Endometrial microvascular endothelial cells (primary cell): ENCODE results near the gene FBXO22. TPM values are rescaled to one million over a fixed set of nuclear protein-coding genes. Genes with fewer than 3 reads are reported as not detected.
"Not testable (repeated sequence)": the region's sequence is repeated elsewhere in the genome, so short reads cannot be mapped to it uniquely, and the experiment has no call there.

ENCODE experiments used
- in situ Hi-C: cut with HindIII; loops from 2 replicates; pipeline ENCODE4 v1.10.0; 2017; ENCODE audit warnings: low sequenced_read_pairs, low pct_unique_long_range_greater_than_20kb; ENCODE audit errors: inconsistent ontology term
- total RNA-seq: library from RNA; depleted of rRNA; stranded (reverse); fragments of >200 nt; gene quantifications from one replicate; pipeline ENCODE4 v1.2.3, GENCODE V29; 2015; ENCODE audit errors: inconsistent ontology term

FBXO22 gene
- total RNA-seq = 64.9 TPM

DNA sequence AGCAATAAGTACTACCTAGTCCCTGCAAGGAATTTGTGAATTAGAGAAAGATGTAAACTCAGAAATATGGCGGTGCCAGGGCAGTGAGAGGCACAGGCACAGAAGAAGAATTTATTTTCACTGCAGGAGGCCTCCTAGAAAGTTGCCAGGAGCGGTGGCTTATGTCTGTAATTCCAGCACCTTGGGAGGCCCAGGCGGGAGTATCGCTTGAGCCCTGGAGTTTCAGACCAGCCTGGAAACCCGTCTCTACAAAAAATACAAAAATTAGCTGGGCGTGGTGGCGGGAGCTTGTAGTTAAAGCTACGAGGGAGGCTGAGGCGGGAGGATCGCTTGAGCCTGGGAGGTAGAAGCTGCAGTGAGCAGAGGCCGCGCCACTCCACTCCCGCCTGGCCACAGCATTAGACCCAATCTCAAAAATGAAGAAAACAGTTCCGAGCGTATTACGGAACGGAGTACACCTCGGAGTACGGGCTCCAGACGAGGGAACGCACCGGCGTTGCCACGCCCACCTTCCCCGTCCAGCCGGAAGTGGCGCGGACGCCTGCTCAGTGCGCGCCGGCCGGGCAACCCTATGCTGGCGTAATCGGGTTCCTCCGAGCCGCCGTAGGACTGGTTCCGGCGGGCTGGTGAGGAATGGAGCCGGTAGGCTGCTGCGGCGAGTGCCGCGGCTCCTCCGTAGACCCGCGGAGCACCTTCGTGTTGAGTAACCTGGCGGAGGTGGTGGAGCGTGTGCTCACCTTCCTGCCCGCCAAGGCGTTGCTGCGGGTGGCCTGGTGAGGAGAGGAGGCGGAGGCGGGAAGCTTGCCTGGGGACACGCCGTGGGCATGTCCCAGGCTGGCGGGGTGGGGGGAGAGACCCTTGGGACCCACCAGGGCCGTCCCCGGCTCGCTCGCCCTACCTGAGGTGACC, at the start of gene FBXO22:
FBXO22 (plus strand) TSS at position 548 of the 909 bp plus-strand sequence; CDS start at position 634, 86 bp downstream.
- in situ Hi-C loops = no loop called here

- in situ Hi-C loops = no loop called here
Measured at GRCh38 chr15:75857886-75858285, 45.8 kb upstream of the FBXO22 start.

DNA sequence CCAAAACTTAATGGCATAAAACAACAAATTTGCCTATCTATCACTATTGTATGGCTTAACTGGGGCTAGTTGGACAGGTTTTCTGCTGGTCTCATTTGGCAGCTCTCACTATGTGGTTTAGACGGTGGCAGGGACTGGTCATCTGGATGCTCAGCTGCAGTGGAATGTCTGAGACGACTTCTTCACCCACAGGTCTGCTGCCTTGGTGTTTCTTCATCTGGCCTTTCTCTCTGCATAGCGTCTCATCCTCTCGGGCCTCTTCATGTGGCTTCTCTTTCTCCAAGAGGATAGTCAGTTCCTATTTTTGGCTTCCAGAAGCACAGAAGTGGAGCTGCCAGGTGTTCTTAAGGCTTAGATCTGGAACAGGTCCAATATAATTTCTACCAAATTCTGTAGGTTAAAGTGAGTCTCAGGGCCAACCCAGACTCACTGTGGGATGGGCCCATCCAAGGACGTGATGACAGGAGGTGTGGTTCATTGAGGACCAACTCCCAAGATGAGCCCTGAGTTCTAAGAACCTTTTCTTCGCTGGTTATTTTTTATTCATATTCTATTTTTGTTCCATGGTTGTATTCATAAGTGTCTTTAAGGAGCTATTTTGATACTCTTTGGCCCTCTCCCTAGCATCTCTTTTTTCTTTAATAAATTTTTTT, 41.8 kb upstream of the FBXO22 start:
- in situ Hi-C loops = no loop called here

- in situ Hi-C loops = no loop called here
Measured at GRCh38 chr15:75862796-75863195, 40.9 kb upstream of the FBXO22 start.

DNA sequence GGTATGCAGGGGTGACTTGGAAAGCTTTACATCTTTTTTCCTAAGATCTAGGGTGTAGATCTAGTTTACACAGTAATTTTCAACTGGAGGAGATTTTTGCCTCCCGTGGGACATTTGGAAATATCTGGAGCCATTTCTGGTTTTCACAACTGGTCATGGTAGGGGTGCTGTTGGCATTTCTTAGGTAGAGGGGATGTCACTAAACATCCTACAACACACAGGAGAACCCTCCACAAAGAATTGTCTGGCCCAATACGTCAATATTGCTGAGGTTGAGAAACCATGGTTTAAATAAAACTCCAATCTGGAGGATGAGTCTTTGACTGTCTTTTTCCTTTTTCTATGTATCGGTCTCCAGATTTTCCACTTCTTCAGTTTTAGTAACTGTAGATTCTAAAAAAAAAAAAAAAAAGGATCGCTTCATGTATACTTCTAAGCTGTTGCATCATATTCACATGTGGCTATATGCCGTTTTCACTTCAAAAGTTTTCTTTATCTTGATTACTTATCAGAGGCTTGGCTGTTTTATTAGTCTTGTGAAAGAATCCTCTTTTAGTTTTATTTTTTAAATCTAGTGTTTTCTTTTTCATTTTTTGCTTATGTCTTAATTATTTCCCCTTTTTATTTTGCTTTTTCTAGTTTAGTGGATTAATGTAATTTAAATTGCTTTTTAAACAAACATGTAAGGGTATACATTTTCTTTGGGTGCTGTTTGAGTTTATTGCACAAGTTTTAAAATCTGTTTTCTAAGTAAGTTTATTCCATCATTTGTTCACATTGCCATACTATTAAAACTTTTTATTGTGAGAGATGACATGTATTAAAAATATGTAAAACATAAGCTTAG, 39.2 kb upstream of the FBXO22 start:
- in situ Hi-C loops = no loop called here

GRCh38 chr15:75866045-75866444, 37.6 kb upstream of the FBXO22 start:
- in situ Hi-C loops = not testable (repeated sequence)

DNA sequence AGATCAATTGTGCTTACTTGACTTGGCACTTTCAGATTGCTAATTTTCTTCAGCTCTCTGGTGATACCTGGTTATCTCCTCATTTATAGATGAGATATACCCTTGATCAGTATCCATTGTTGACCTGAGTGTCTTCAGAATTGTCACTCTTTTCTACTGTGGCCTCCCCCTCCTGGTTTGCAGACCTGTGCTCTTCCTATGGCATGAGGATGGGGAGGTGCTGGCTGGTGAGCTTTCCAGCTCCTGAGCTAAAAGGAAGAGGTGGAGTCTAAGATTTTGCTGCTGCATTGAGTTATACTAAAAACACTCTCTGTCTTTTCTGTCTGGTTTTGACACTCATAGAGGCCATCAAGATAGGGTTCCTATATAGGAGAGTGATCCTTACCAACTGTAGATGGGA, 36.8 kb upstream of the FBXO22 start:
- in situ Hi-C loops = no loop called here

DNA sequence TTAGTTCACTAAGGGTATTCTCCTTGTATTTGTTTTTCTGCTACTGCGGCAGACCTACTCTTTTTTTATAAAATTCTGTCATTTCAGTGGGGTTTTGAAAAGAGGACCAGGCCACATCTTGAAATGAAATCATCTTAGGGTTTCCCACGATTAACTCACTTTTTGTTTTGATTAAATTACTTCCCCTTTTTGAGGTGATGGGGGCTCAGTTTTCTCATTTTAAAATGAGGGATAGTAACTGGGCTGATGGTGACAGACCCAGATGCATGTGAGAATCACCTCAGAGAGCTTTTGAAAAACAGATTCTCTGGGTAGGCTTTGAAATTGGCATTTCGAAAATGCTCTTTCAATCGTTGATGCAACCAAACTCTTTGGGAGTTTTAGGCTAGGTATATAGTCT, 36.2 kb upstream of the FBXO22 start:
- in situ Hi-C loops = no loop called here

DNA sequence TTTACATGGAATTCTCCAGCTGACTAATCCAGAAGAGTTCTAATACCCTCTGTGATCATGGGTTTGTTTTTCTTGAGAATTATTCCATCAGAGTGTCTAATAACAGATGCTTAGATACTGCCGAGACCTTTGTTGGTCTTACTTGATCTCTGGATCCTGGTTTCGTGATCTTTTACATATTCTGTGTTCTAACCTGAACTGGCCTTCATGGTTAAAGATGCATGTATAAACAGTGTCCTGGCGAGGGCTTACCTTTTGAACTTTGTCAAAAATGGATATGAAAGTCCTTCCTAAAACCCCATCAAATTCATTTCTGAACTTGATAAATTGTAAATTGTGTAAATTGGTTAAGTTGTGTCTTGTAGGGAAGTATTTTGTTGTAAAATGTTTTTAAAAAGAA, 35.7 kb upstream of the FBXO22 start:
- in situ Hi-C loops = no loop called here

GRCh38 chr15:75869446-75869845, 34.2 kb upstream of the FBXO22 start:
- in situ Hi-C loops = no loop called here

- in situ Hi-C loops = not testable (repeated sequence)
Measured at GRCh38 chr15:75871589-75871988, 32.1 kb upstream of the FBXO22 start.

DNA sequence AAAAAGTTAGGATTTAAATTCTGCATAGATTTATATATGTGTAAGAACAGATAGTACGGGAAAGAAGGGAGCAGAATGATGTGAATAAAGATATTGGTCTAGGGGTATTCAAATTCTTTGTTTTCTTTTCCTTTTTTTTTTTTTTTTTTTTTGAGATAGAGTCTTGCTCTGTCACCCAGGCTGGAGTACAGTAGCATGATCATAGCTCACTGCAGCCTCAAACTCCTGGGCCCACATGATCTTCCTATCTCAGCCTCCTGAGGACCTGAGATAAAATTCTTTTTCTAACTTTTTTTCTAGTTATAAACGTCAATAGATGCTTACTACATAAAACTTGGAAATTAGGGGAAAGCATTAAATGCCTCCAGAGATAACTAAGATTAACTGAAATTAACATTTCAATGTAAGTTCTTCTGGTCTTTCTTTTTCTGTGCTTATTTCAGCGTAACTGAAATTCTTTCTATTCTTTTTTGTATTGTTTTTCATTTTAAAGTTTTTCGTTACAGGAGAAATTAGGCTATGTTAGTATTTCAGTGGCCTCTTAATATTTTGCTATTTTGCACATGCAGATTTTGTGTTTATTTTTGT, 31.2 kb upstream of the FBXO22 start:
- in situ Hi-C loops = no loop called here

DNA sequence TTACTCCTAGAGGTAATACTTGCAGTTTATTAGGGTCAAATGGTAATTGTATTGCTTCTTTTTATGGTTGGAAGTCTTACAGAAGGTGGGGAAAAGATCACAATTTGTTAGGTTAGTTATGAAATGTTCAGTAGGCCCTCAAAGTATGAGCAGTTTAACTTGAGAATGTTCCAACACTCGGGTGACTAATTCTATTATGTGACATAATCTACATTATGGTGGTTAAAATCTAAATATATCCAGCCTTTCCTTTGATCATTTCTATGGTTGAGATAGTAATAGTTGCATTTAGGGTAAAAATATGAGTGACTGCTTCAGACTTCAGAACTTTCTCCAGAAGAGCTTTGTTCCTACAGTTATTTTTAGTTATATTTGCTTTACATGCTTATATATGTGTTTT, 19.6 kb upstream of the FBXO22 start:
- in situ Hi-C loops = no loop called here

GRCh38 chr15:75887178-75887577, 16.5 kb upstream of the FBXO22 start:
- in situ Hi-C loops = no loop called here

DNA sequence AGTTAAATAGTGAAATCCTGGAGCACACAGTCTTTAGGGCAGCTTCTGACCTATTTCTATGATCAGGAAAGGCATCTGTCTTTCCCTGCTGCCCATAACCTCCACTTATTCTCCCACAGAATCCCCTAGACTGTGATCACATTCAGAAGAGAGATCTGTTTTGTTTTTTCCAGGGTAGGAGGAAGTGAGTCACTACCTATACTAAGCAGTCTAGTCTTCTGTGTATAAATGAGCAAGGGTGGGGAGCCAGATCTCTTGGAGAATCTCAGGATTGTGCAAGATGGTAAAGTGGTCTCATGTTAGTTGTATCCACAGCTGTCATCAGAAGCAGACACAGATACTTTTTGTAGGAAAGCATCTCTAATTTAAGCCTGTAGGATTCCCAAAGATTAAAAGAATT, 11.8 kb upstream of the FBXO22 start:
- in situ Hi-C loops = no loop called here

DNA sequence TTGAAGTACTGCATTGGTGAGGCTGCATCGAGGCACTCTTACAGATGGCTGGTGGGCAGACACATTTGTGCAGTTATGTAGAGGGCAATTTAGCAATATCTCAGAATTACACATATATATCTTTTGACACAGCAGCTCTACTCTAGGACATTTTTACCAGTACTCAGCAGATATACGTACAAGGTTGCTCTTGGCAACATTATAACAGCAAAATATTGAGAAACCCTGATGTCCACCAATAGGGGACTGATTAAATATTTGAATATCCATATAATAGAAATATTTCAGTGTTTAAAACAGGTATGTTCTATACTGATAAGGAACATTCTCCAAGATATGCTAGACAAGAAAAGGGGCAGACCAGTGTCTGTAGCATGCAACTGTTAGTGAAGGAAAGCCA, 7.9 kb upstream of the FBXO22 start:
- in situ Hi-C loops = no loop called here

DNA sequence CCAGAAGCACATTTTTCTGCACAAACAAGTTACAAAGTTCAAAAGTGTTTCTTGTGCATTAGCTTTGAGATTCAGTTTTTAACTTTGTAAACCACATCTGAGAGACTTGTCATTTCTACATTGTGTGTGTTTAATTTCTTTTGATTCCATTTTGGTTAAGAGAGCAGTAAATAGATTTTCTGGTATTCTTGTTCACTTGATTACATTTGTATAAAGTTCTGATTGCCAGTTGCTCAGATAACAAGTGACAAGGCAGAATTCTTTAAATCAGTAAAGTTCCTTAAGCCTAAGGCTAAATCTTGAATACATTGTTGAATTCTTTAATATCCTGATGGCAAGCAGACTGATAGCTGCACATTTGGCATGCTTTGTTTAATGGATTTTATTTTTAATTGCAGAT, 3.1 kb upstream of the FBXO22 start:
- in situ Hi-C loops = no loop called here

DNA sequence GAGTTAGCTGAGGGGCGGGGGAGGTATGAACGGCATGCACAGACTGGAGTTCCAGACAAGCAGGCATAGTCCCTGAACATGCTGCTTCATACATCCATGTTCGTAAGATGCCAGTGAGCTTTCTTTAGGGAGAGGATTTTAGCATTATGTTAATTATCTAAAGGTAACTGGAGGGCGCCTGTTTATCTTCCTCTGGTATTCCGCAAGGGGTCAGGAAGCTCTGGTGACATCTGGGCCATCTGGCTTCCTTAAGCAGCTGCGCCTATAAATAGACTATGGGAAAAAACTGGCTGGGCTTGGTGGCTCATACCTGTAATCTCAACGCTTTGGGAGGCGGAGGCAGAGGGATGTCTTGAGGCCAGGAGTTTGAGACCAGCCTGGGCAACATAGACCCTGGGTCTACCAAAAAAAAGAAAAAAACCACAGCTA, 1.5 kb upstream of the FBXO22 start:
- in situ Hi-C loops = no loop called here

- in situ Hi-C loops = no loop called here
Measured at GRCh38 chr15:75905231-75905630, 1.6 kb downstream of the FBXO22 start.
